CD14-positive monocyte (primary cell): ENCODE data around the gene CRACDL. TPM values are rescaled to one million over a fixed set of nuclear protein-coding genes. Genes with fewer than 3 reads are reported as not detected.
A peak's percentile ranks its signal among the peaks of the same experiment; 100 is the strongest.

Experiments used
- DNase-seq, 3 donors: peaks; one replicate each; pipeline ENCODE4 v3.0.0-alpha.2; 2011 to 2022
- H2AFZ ChIP-seq: 2 replicates; pipeline ENCODE4 v1.6.0; 2012; ENCODE audit warnings: mild to moderate bottlenecking, low read depth, low read length, inconsistent platforms; ENCODE audit not compliant: insufficient read depth, poor library complexity, severe bottlenecking
- H3K27ac ChIP-seq, 2 donors: 1 replicate in 1 of 2; 2 replicates in 1 of 2; pipeline ENCODE4 v1.5.1; 2012 to 2013; ENCODE audit warnings: low read length in 2 of 2, control low read depth in 1 of 2, inconsistent platforms in 1 of 2, low read depth in 1 of 2, mild to moderate bottlenecking in 1 of 2
- H3K27me3 ChIP-seq, 2 donors: one replicate each; pipeline versions ENCODE4 v1.6.0 to v1.6.1; 2011 to 2013; ENCODE audit warnings: low read length in 2 of 2; ENCODE audit not compliant: control insufficient read depth in 2 of 2, insufficient read depth in 2 of 2
- H3K36me3 ChIP-seq, 2 donors: replicated peaks in 1 of 2; 1 replicate in 1 of 2; 2 replicates in 1 of 2; pipeline versions ENCODE4 v1.5.1 to v1.6.1; 2012 to 2013; ENCODE audit warnings: low read length in 2 of 2, control low read depth in 1 of 2, inconsistent platforms in 1 of 2, mild to moderate bottlenecking in 1 of 2; ENCODE audit not compliant: insufficient read depth in 2 of 2, control insufficient read depth in 1 of 2
- H3K4me1 ChIP-seq, 2 donors: 1 replicate in 1 of 2; 2 replicates in 1 of 2; pipeline versions ENCODE4 v1.5.1 to v1.6.1; 2012 to 2013; ENCODE audit warnings: low read length in 2 of 2, control low read depth in 1 of 2, inconsistent platforms in 1 of 2, mild to moderate bottlenecking in 1 of 2, moderate library complexity in 1 of 2; ENCODE audit not compliant: insufficient read depth in 2 of 2, control insufficient read depth in 1 of 2
- H3K4me2 ChIP-seq: replicated peaks from 2 replicates; pipeline ENCODE3; 2012; ENCODE audit warnings: low read length, moderate library complexity, mild to moderate bottlenecking; ENCODE audit not compliant: poor library complexity, severe bottlenecking; ENCODE audit errors: extremely low read depth
- H3K4me3 ChIP-seq, 3 experiments: fragments of 200-600 bp in 1 of 3; sonication (generic) in 1 of 3; replicated peaks in 1 of 3; 1 replicate in 2 of 3; 2 replicates in 1 of 3; pipeline ENCODE4 v1.5.1; 2011 to 2013; ENCODE audit warnings: low read length in 3 of 3, mild to moderate bottlenecking in 3 of 3, control low read depth in 2 of 3, low read depth in 2 of 3, inconsistent platforms in 1 of 3, moderate library complexity in 1 of 3
- H3K79me2 ChIP-seq: 2 replicates; pipeline ENCODE4 v1.6.0; 2012; ENCODE audit warnings: mild to moderate bottlenecking, control low read depth, inconsistent platforms, low read length, moderate library complexity; ENCODE audit not compliant: insufficient read depth
- H3K9ac ChIP-seq: 2 replicates; pipeline ENCODE4 v1.6.0; 2017; ENCODE audit warnings: low read length, mild to moderate bottlenecking; ENCODE audit not compliant: insufficient read depth, poor library complexity, severe bottlenecking
- H3K9me3 ChIP-seq, 2 donors: replicated peaks in 1 of 2; 1 replicate in 1 of 2; 2 replicates in 1 of 2; pipeline versions ENCODE4 v1.5.1 to v1.6.1; 2012 to 2013; ENCODE audit warnings: low read length in 2 of 2, control low read depth in 1 of 2; ENCODE audit not compliant: control insufficient read depth in 1 of 2, insufficient read depth in 1 of 2
- H4K20me1 ChIP-seq: 2 replicates; pipeline ENCODE4 v1.6.0; 2012; ENCODE audit warnings: mild to moderate bottlenecking, low read length, control low read depth, moderate library complexity; ENCODE audit not compliant: insufficient read depth
- H3K27ac Mint-ChIP-seq, 7 donors: one replicate each; pipeline ENCODE4 v1.8.0; 2020; ENCODE audit warnings: mild to moderate bottlenecking in 7 of 7, mixed read lengths in 7 of 7, moderate library complexity in 6 of 7, inconsistent platforms in 2 of 7
- H3K27me3 Mint-ChIP-seq, 3 donors: one replicate each; pipeline ENCODE4 v1.8.0; 2021 to 2022; ENCODE audit warnings: low read depth in 3 of 3, mild to moderate bottlenecking in 3 of 3, mixed read lengths in 3 of 3, moderate library complexity in 3 of 3, inconsistent platforms in 1 of 3
- H3K36me3 Mint-ChIP-seq, 2 donors: one replicate each; pipeline ENCODE4 v1.8.0; 2020; ENCODE audit warnings: mixed read lengths in 2 of 2, inconsistent platforms in 1 of 2, mild to moderate bottlenecking in 1 of 2
- H3K4me1 Mint-ChIP-seq: one replicate; pipeline ENCODE4 v1.8.0; 2020; ENCODE audit warnings: mild to moderate bottlenecking, mixed read lengths
- H3K4me3 Mint-ChIP-seq, 2 donors: one replicate each; pipeline ENCODE4 v1.8.0; 2020; ENCODE audit warnings: mild to moderate bottlenecking in 2 of 2, mixed read lengths in 2 of 2, moderate library complexity in 1 of 2
- H3K9me3 Mint-ChIP-seq, 7 donors: one replicate each; pipeline ENCODE4 v1.8.0; 2020 to 2022; ENCODE audit warnings: mixed read lengths in 7 of 7, mild to moderate bottlenecking in 6 of 7, moderate library complexity in 6 of 7, inconsistent platforms in 2 of 7
- CTCF ChIP-seq: fragments of 200-600 bp; IDR thresholded peaks from one replicate; pipeline ENCODE4 v1.8.0; 2022; ENCODE audit warnings: antibody characterized with exemption, mild to moderate bottlenecking
- WGBS: methylation state at CpG from one replicate; pipeline ENCODE4 v1.1.5; 2013; ENCODE audit warnings: missing lambda C conversion rate; ENCODE audit not compliant: insufficient coverage; 5-methylcytosine and 5-hydroxymethylcytosine counted together
- intact Hi-C, 2 donors: fragments of 100-400 bp; cut with micrococcal nuclease; formaldehyde crosslinking; loops; one replicate each; pipeline versions ENCODE4 v1.15.0 to v1.15.1; 2023
- polyA plus RNA-seq, 3 donors: library from polyadenylated mRNA; depleted of rRNA in 1 of 3; unstranded in 2 of 3; stranded (reverse) in 1 of 3; fragments of 300-500 nt in 2 of 3; fragments of >200 nt in 1 of 3; fragmentation: Illumina TruSeq in 2 of 3; gene quantifications; 1 replicate in 2 of 3; 2 replicates in 1 of 3; pipeline ENCODE4 v1.2.3, GENCODE V29; 2012 to 2021

The CRACDL gene
- polyA plus RNA-seq, 3 donors: 0.12 to 0.35 (median 0.28) TPM

GRCh38 chr2:98935111-98935770, 784 bp downstream of the CRACDL start:
- no peaks in the 10 kb centered on the region for H3K36me3 Mint-ChIP-seq
- peaks cover 0 to 5% (median 4%) of the 10 kb centered on the region in 7 donors for H3K9me3 Mint-ChIP-seq
- H3K27ac Mint-ChIP-seq: no peak overlapping the region
- peaks cover 12% of the 10 kb centered on the region for H3K4me1 Mint-ChIP-seq
- Histone ChIP-seq H3K79me2 (no peaks in the 10 kb centered on the region), H3K27ac (no peak overlapping the region), H3K36me3 (no peaks in the 10 kb centered on the region), H2AFZ (no peak overlapping the region), H3K27me3 (peaks cover 39 to 56% of the 10 kb centered on the region in 2 donors), H3K4me3 (no peak overlapping the region), H3K4me1 (peaks cover 7 to 12% of the 10 kb centered on the region in 2 donors), H3K9ac (no peak overlapping the region), H3K4me2 (peak overlapping the region; percentile 62), H3K9me3 (peaks cover 0 to 15% of the 10 kb centered on the region in 2 donors), H4K20me1 (no peaks in the 10 kb centered on the region)
- intact Hi-C loops: no loop called here
- DNase-seq: no peak
- H3K27me3 Mint-ChIP-seq: peaks cover 51 to 65% (median 64%) of the 10 kb centered on the region in 3 donors
- H3K4me3 Mint-ChIP-seq: peak overlapping the region in 1 of 2 donors; percentile 49
- 24% methylated on average over 18 of the region's 19 CpGs for WGBS
- no peak for TF ChIP-seq CTCF

- H3K4me2 ChIP-seq: no peak overlapping the region
- H3K9me3 ChIP-seq: peaks cover 0 to 12% of the 10 kb centered on the region in 2 donors
- peaks cover 7 to 12% of the 10 kb centered on the region in 2 donors for H3K4me1 ChIP-seq
- Mint-ChIP-seq H3K4me1 (peaks cover 12% of the 10 kb centered on the region), H3K36me3 (no peaks in the 10 kb centered on the region), H3K4me3 (no peak overlapping the region), H3K27ac (no peak overlapping the region), H3K27me3 (peaks cover 32 to 44% (median 43%) of the 10 kb centered on the region in 3 donors), H3K9me3 (peaks cover 0 to 5% (median 3%) of the 10 kb centered on the region in 7 donors)
- no peak overlapping the region for H2AFZ ChIP-seq
- WGBS: 92% methylated on average over 6 of the region's 10 CpGs
- no peak overlapping the region for H3K9ac ChIP-seq
- DNase-seq: no peak
- H3K27me3 ChIP-seq: peaks cover 25 to 37% of the 10 kb centered on the region in 2 donors
- H3K27ac ChIP-seq: no peak overlapping the region
- TF ChIP-seq CTCF: no peak
- H3K4me3 ChIP-seq: no peak overlapping the region
- H4K20me1 ChIP-seq: no peaks in the 10 kb centered on the region
- H3K36me3 ChIP-seq: no peaks in the 10 kb centered on the region
- intact Hi-C loops: no loop called here
- H3K79me2 ChIP-seq: no peaks in the 10 kb centered on the region
Measured at GRCh38 chr2:98932778-98933343, 3.2 kb downstream of the CRACDL start.
